ENCODE measurements around the gene NR3C1. TPM values are rescaled to one million over a fixed set of nuclear protein-coding genes. Genes with fewer than 3 reads are reported as not detected.

NR3C1 gene
- polyA plus RNA-seq, 1 donor from 2014 or later, result 2.3 TPM

DNA sequence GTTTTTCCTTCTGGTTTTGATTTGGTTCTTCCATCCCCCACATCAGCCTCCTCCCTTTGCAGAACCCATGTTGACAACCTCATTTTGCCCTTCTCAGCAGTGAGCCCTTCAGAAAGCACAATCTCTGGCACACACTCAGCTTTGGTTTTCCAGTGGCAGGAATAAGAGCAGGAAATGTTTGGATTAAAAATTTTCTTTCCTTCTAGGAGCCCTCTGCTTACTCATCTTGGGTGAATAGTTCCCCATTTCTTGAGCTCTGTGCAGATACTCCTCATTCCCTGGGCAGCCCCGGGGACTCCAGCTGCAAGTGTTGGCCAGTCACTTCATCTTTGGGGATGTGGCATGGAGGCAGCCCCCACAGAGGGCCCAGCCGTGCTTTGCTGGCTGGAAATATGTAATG lies 170.5 kb downstream of the NR3C1 start:
- no peaks in the 10 kb centered on the region for H3F3A ChIP-seq (ENCODE audit: insufficient read depth, low read length, poor library complexity, severe bottlenecking)
- no peaks in the 10 kb centered on the region for H3K9me3 ChIP-seq (ENCODE audit: low read length)
- TF ChIP-seq RAD21 (conservative IDR thresholded peaks at IDR 0.05) (no peak), SMC3 (conservative IDR thresholded peaks at IDR 0.05; ENCODE audit: poor library complexity) (no peak), MXI1 (conservative IDR thresholded peaks at IDR 0.05; ENCODE audit: poor library complexity, severe bottlenecking) (no peak), EP300 (conservative IDR thresholded peaks at IDR 0.05; ENCODE audit: poor library complexity, severe bottlenecking) (no peak)
- TF ChIP-seq, protein P1, sequence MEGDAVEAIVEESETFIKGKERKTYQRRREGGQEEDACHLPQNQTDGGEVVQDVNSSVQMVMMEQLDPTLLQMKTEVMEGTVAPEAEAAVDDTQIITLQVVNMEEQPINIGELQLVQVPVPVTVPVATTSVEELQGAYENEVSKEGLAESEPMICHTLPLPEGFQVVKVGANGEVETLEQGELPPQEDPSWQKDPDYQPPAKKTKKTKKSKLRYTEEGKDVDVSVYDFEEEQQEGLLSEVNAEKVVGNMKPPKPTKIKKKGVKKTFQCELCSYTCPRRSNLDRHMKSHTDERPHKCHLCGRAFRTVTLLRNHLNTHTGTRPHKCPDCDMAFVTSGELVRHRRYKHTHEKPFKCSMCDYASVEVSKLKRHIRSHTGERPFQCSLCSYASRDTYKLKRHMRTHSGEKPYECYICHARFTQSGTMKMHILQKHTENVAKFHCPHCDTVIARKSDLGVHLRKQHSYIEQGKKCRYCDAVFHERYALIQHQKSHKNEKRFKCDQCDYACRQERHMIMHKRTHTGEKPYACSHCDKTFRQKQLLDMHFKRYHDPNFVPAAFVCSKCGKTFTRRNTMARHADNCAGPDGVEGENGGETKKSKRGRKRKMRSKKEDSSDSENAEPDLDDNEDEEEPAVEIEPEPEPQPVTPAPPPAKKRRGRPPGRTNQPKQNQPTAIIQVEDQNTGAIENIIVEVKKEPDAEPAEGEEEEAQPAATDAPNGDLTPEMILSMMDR (IDR thresholded peaks at IDR 0.05; ENCODE audit: poor library complexity, severe bottlenecking), result no peak
- no peak overlapping the region for H2AFZ ChIP-seq (ENCODE audit: low read depth, low read length)
- no peaks in the 10 kb centered on the region for H3K27me3 ChIP-seq (ENCODE audit: insufficient read depth, low read depth, low read length)
- H3K9ac ChIP-seq (ENCODE audit: low read length), result no peak overlapping the region
- no peaks in the 10 kb centered on the region for H3K79me2 ChIP-seq (replicated peaks; ENCODE audit: insufficient read depth, low read length)
- H3K27ac ChIP-seq (ENCODE audit: low read length), result no peak overlapping the region
- H3K9me2 ChIP-seq (ENCODE audit: insufficient read depth, low read length), result no peaks in the 10 kb centered on the region
- H4K20me1 ChIP-seq (ENCODE audit: insufficient read depth), result no peaks in the 10 kb centered on the region
- no peak overlapping the region for H3K4me2 ChIP-seq (ENCODE audit: low read length)
- no peak overlapping the region for H3K4me3 ChIP-seq (ENCODE audit: low read length)
- H3K36me3 ChIP-seq (ENCODE audit: insufficient read depth, low read length), result no peaks in the 10 kb centered on the region

DNA sequence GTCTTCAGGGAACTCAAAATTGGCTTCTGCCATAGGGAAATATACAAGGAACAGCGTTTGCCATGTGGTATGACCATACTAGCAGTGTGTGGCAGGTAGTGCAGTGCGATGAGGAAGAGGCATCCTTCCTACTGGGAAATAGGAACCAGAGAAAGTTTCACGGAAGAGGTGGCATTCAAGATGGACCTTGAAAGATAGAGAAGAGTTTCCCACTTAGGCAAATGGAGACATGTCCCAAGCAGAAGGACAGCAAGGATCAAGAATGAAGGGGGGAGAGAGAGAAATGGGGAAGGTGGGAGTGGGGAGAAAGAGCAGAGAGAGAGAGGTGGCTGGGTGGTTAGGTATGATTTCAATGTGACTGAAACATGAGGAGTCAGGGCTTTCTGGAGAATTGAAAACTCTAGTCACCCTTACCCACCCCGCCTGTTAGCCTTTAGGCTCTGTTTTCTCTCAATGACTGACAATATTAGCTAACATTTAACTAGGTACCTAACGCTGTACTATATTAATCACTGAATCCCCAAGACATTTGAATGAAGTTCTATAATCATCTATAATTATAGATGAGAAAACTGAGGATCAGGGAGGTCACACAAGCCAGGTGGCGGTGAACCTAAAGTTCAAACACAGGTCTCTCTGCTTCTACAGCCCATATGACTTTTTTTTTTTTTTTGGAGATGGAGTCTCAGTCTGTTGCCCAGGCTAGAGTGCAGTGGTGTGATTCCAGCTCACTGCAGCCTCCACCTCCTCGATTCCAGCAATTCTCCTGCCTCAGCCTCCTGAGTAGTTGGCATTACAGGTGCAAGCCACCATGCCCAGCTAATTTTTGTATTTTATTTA lies 171.3 kb downstream of the NR3C1 start:
- Histone ChIP-seq H3K9ac (ENCODE audit: low read length) (no peak overlapping the region), H3K79me2 (replicated peaks; ENCODE audit: insufficient read depth, low read length) (no peaks in the 10 kb centered on the region), H3F3A (ENCODE audit: insufficient read depth, low read length, poor library complexity, severe bottlenecking) (no peaks in the 10 kb centered on the region), H3K9me3 (ENCODE audit: low read length) (no peaks in the 10 kb centered on the region), H3K36me3 (ENCODE audit: insufficient read depth, low read length) (no peaks in the 10 kb centered on the region), H2AFZ (ENCODE audit: low read depth, low read length) (no peak overlapping the region), H3K4me3 (ENCODE audit: low read length) (no peak overlapping the region), H3K9me2 (ENCODE audit: insufficient read depth, low read length) (no peaks in the 10 kb centered on the region), H4K20me1 (ENCODE audit: insufficient read depth) (no peaks in the 10 kb centered on the region), H3K4me2 (ENCODE audit: low read length) (no peak overlapping the region), H3K27me3 (ENCODE audit: insufficient read depth, low read depth, low read length) (no peaks in the 10 kb centered on the region), H3K27ac (ENCODE audit: low read length) (no peak overlapping the region)
- TF ChIP-seq TAF1 (IDR thresholded peaks at IDR 0.05; ENCODE audit: low read depth) (no peak), EP300 (conservative IDR thresholded peaks at IDR 0.05; ENCODE audit: poor library complexity, severe bottlenecking) (no peak), SMC3 (conservative IDR thresholded peaks at IDR 0.05; ENCODE audit: poor library complexity) (no peak), POLR2AphosphoS5 (IDR thresholded peaks at IDR 0.05) (no peak), EZH2 (IDR thresholded peaks at IDR 0.05; ENCODE audit: borderline replicate concordance, insufficient read depth, low read length, poor library complexity, severe bottlenecking) (no peak), RAD21 (conservative IDR thresholded peaks at IDR 0.05) (no peak), MXI1 (conservative IDR thresholded peaks at IDR 0.05; ENCODE audit: poor library complexity, severe bottlenecking) (no peak)
- TF ChIP-seq, protein P1 (IDR thresholded peaks at IDR 0.05; ENCODE audit: poor library complexity, severe bottlenecking), result no peak
- TF ChIP-seq, protein P2, sequence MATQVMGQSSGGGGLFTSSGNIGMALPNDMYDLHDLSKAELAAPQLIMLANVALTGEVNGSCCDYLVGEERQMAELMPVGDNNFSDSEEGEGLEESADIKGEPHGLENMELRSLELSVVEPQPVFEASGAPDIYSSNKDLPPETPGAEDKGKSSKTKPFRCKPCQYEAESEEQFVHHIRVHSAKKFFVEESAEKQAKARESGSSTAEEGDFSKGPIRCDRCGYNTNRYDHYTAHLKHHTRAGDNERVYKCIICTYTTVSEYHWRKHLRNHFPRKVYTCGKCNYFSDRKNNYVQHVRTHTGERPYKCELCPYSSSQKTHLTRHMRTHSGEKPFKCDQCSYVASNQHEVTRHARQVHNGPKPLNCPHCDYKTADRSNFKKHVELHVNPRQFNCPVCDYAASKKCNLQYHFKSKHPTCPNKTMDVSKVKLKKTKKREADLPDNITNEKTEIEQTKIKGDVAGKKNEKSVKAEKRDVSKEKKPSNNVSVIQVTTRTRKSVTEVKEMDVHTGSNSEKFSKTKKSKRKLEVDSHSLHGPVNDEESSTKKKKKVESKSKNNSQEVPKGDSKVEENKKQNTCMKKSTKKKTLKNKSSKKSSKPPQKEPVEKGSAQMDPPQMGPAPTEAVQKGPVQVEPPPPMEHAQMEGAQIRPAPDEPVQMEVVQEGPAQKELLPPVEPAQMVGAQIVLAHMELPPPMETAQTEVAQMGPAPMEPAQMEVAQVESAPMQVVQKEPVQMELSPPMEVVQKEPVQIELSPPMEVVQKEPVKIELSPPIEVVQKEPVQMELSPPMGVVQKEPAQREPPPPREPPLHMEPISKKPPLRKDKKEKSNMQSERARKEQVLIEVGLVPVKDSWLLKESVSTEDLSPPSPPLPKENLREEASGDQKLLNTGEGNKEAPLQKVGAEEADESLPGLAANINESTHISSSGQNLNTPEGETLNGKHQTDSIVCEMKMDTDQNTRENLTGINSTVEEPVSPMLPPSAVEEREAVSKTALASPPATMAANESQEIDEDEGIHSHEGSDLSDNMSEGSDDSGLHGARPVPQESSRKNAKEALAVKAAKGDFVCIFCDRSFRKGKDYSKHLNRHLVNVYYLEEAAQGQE (IDR thresholded peaks at IDR 0.05; ENCODE audit: borderline replicate concordance), result no peak

Data from neural cell (in vitro differentiated cells).